Measurements from ENCODE around the gene EYS. TPM values are rescaled to one million over a fixed set of nuclear protein-coding genes. Genes with fewer than 3 reads are reported as not detected.

The EYS gene
- total and polyA plus RNA-seq, 2 of the 8 experiments (the other 6 are each of a cell fraction or from before 2014, with no cell fraction given), result 0.05 to 0.13 TPM

GRCh38 chr6:65642776-65643175 is 64.2 kb downstream of the EYS start:
- H3K9me3 ChIP-seq (ENCODE audit: insufficient read depth in 2 of 2, low read depth in 1 of 2, low read length in 1 of 2), result no peaks in the 10 kb centered on the region; a peak in 1 of 4 replicates
- CTCF ChIA-PET (ENCODE audit: partially characterized antibody), result no interaction called here

More at GRCh38 chr6:65642776-65643175, 64.2 kb downstream of the EYS start:
- 0 out of 2 replicates have a peak overlapping the region, but pooled peaks have one; percentile 25 for H4K8ac ChIP-seq (ENCODE audit: extremely low read depth, insufficient read depth, low read length)
- no peak overlapping the region for H3K4ac ChIP-seq (replicated peaks; ENCODE audit: insufficient read length, low read depth, low read length)
- no peak for DNase-seq (ENCODE audit: low read depth in 1 of 2, low spot score in 2 of 2)
- no peak overlapping the region for H4K5ac ChIP-seq (ENCODE audit: insufficient read length, low read depth, low read length)
- no peak overlapping the region for H2BK12ac ChIP-seq (ENCODE audit: low read depth, low read length)
- H3K4me1 ChIP-seq (replicated peaks in 1 of 4; ENCODE audit: control insufficient read depth in 3 of 4, insufficient read depth in 4 of 4, low read length in 3 of 4), result no peaks in the 10 kb centered on the region
- H3K36me3 ChIP-seq (ENCODE audit: control insufficient read depth in 2 of 4, insufficient read depth in 4 of 4, low read length in 3 of 4), result no peaks in the 10 kb centered on the region
- H3K56ac ChIP-seq (replicated peaks; ENCODE audit: insufficient read length, low read depth, low read length), result no peak overlapping the region
- H3K23ac ChIP-seq (ENCODE audit: insufficient read length), result no peak overlapping the region
- H3K9ac ChIP-seq (replicated peaks in 1 of 4; ENCODE audit: extremely low read depth in 1 of 4, low read depth in 3 of 4, low read length in 3 of 4), result no peak overlapping the region
- H2BK15ac ChIP-seq (ENCODE audit: low read length), result no peak overlapping the region
- no peak overlapping the region for H3K27ac ChIP-seq (ENCODE audit: low read depth, low read length)
- H3K4me2 ChIP-seq (ENCODE audit: insufficient read depth in 1 of 2, low read depth in 2 of 2, low read length in 2 of 2), result no peak overlapping the region
- no peak overlapping the region for H2AK5ac ChIP-seq (ENCODE audit: low read depth, low read length)
- no peak overlapping the region for H3K18ac ChIP-seq (ENCODE audit: extremely low read depth, low read length)
- H2BK5ac ChIP-seq (ENCODE audit: low read depth, low read length), result no peak overlapping the region
- H3K4me3 ChIP-seq (ENCODE audit: extremely low read depth in 1 of 4, insufficient read depth in 2 of 4, low read depth in 3 of 4, low read length in 4 of 4), result no peak overlapping the region
- H2AFZ ChIP-seq (ENCODE audit: low read length), result 0 out of 2 replicates have a peak overlapping the region, but pooled peaks have one; percentile 51
- H3K79me1 ChIP-seq (ENCODE audit: low read depth, low read length), result no peaks in the 10 kb centered on the region
- H3K23me2 ChIP-seq (ENCODE audit: low read depth, low read length), result no peaks in the 10 kb centered on the region
- no peaks in the 10 kb centered on the region for H3K27me3 ChIP-seq (replicated peaks in 1 of 4; ENCODE audit: control insufficient read depth in 3 of 4, extremely low read depth in 1 of 4, insufficient read depth in 3 of 4, low read length in 3 of 4)
- no peak overlapping the region for H2BK20ac ChIP-seq (ENCODE audit: low read length)
- POLR2A ChIA-PET (ENCODE audit: partially characterized antibody), result no interaction called here
- WGBS, 2 experiments (ENCODE audit: extremely low coverage in 1 of 2, insufficient coverage in 1 of 2, insufficient read length in 1 of 2, insufficient replicate concordance in 2 of 2, low coverage in 1 of 2, low lambda C conversion rate in 2 of 2, missing lambda C conversion rate in 1 of 2), result 96% methylated on average over 1 of the region's 1 CpG; no CpG with 5 or more reads in 1 of the 2 experiments
- no peak for FAIRE-seq
- H4K91ac ChIP-seq (replicated peaks; ENCODE audit: insufficient read length, low read length), result no peak overlapping the region
- no peaks in the 10 kb centered on the region for H4K20me1 ChIP-seq (replicated peaks in 1 of 2; ENCODE audit: control insufficient read depth in 1 of 2, insufficient read depth in 2 of 2, low read length in 2 of 2)
- H3K14ac ChIP-seq (ENCODE audit: insufficient read length), result no peak overlapping the region
- H2BK120ac ChIP-seq (replicated peaks; ENCODE audit: low read depth, low read length), result no peak overlapping the region
- no peaks in the 10 kb centered on the region for H3K79me2 ChIP-seq (ENCODE audit: control insufficient read depth in 1 of 2, insufficient read depth in 2 of 2, low read length in 2 of 2)
- TF ChIP-seq CBX5 (IDR thresholded peaks at IDR 0.05; ENCODE audit: low read depth, low read length) (no peak), PHF8 (conservative IDR thresholded peaks at IDR 0.05; ENCODE audit: low read depth, low read length) (no peak), JUND (IDR thresholded peaks at IDR 0.05; ENCODE audit: low read length) (no peak), HDAC6 (IDR thresholded peaks at IDR 0.05; ENCODE audit: low read depth, low read length) (no peak), USF2 (IDR thresholded peaks at IDR 0.05; ENCODE audit: low read length) (no peak), GABPA (IDR thresholded peaks at IDR 0.05; ENCODE audit: borderline replicate concordance, insufficient read depth, low read length) (no peak), TAF1 (IDR thresholded peaks at IDR 0.05; ENCODE audit: low read depth, low read length) (no peak)

Data from H1 (cell line).